Chondrocyte (in vitro differentiated cells): Measurements from ENCODE around the gene WWOX. TPM values are rescaled to one million over a fixed set of nuclear protein-coding genes. Genes with fewer than 3 reads are reported as not detected.
A peak's percentile ranks its signal among the peaks of the same experiment; 100 is the strongest.

Experiments
- DNase-seq: peaks from one replicate; pipeline ENCODE4 v3.0.0; 2021; ENCODE audit warnings: mixed read lengths, low spot score
- H3K27ac Mint-ChIP-seq: one replicate; pipeline ENCODE4 v1.8.0; 2021; ENCODE audit warnings: mild to moderate bottlenecking, moderate library complexity, mixed read lengths; ENCODE audit not compliant: unreplicated experiment
- H3K27me3 Mint-ChIP-seq: 2 replicates; pipeline ENCODE4 v1.8.0; 2021; ENCODE audit warnings: low read depth, mixed read lengths
- H3K36me3 Mint-ChIP-seq: 2 replicates; pipeline ENCODE4 v1.8.0; 2021; ENCODE audit warnings: low read depth, mixed read lengths
- H3K4me1 Mint-ChIP-seq: 2 replicates; pipeline ENCODE4 v1.8.0; 2021; ENCODE audit warnings: low read depth, mild to moderate bottlenecking, mixed read lengths
- H3K4me3 Mint-ChIP-seq: one replicate; pipeline ENCODE4 v1.8.0; 2021; ENCODE audit warnings: mild to moderate bottlenecking, moderate library complexity, mixed read lengths; ENCODE audit not compliant: unreplicated experiment
- H3K9me3 Mint-ChIP-seq: 2 replicates; pipeline ENCODE4 v1.8.0; 2021; ENCODE audit warnings: low read depth, mixed read lengths
- total RNA-seq: library from RNA; stranded (reverse); gene quantifications from 3 replicates; pipeline ENCODE4 v1.2.1, GENCODE V29; 2021
- TF ChIP-seq, protein P1 (sequence below): fragments of 200-600 bp; sonication (generic); IDR thresholded peaks from 2 replicates; pipeline ENCODE4 v1.5.0; 2021; ENCODE audit warnings: antibody characterized with exemption, mild to moderate bottlenecking, moderate library complexity

WWOX gene
- total RNA-seq, 1 donor from 2014 or later = 12.1 TPM

DNA sequence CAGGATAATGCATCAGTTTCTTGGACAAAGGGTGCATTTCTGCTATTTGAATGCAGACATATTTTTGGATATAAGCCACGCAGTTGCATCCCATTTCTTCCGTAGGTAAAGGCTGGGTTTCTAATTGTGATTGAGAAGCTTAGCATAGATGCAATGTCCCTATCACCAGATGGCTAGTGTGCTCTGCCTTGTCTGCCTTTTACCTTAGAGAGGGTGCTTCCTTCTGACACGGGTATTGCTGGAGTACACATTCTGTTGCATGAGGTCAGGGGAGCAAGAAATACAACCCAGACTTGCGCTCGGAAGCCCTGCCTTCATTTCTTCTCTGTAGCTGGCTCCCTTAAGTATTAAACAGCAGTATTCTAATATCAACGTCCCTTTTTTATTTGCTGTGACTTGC is 337.4 kb downstream of the WWOX start:
- no peak overlapping the region for H3K27ac Mint-ChIP-seq
- peaks cover 2% of the 10 kb centered on the region for H3K36me3 Mint-ChIP-seq
- peaks cover 11% of the 10 kb centered on the region for H3K4me1 Mint-ChIP-seq
- DNase-seq = no peak
- no peaks in the 10 kb centered on the region for H3K9me3 Mint-ChIP-seq
- H3K4me3 Mint-ChIP-seq = no peak overlapping the region
- TF ChIP-seq, protein P1, sequence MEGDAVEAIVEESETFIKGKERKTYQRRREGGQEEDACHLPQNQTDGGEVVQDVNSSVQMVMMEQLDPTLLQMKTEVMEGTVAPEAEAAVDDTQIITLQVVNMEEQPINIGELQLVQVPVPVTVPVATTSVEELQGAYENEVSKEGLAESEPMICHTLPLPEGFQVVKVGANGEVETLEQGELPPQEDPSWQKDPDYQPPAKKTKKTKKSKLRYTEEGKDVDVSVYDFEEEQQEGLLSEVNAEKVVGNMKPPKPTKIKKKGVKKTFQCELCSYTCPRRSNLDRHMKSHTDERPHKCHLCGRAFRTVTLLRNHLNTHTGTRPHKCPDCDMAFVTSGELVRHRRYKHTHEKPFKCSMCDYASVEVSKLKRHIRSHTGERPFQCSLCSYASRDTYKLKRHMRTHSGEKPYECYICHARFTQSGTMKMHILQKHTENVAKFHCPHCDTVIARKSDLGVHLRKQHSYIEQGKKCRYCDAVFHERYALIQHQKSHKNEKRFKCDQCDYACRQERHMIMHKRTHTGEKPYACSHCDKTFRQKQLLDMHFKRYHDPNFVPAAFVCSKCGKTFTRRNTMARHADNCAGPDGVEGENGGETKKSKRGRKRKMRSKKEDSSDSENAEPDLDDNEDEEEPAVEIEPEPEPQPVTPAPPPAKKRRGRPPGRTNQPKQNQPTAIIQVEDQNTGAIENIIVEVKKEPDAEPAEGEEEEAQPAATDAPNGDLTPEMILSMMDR = no peak
- no peaks in the 10 kb centered on the region for H3K27me3 Mint-ChIP-seq

DNA sequence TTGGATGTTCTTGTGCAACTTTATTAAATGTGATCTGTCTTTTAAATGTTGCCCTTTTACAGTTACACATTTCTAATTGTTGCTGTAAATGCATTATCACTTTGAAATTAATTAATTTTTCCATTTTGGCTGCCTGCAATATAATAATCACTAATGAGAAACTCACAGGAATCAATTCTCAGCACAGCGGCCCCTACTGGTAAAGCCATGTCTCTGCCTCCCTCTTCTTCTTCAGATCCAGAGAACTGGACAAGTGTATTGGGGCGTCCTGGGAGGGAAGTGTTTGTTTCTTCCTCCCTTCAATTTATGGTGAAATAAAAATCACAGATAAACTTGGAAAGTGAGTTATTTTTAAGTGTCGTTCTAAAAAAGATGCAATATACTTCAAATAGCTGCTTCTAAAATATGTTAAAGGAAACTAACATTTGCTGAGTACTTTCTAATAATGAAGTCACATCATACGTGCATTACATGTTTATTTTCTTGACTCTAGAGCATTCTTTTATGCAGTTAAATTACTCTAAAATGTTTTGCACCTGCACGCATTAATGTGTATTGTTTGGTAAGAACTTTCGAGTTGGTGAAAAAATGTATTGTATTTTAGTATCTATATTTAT is 338.0 kb downstream of the WWOX start:
- DNase-seq = no peak
- Mint-ChIP-seq H3K27ac (no peak overlapping the region), H3K4me1 (peaks cover 11% of the 10 kb centered on the region), H3K27me3 (no peaks in the 10 kb centered on the region), H3K9me3 (no peaks in the 10 kb centered on the region), H3K4me3 (no peak overlapping the region), H3K36me3 (peaks cover 3% of the 10 kb centered on the region)
- TF ChIP-seq, protein P1 = peak; percentile 96

DNA sequence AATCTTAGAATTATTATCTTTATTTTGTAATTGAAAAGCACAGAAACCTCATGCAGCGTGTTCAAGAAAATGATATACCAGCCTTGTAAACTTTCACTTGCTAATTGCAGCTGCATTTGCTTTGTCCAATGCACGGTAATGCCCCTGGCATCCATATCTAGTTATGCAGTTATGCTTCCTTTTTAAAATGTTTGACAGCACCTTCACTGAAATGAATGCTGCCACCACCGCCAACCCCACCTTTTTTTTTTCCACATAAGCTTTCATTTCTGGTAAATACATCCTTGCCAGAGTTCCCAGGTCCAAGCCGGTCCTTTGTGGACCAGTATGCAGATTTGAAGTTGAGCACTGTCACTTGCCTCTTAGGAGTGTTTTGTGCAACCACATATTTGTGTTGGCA is 338.8 kb downstream of the WWOX start:
- TF ChIP-seq, protein P1 = no peak
- no peak overlapping the region for H3K4me3 Mint-ChIP-seq
- peaks cover 13% of the 10 kb centered on the region for H3K4me1 Mint-ChIP-seq
- DNase-seq = no peak
- no peaks in the 10 kb centered on the region for H3K27me3 Mint-ChIP-seq
- H3K27ac Mint-ChIP-seq = no peak overlapping the region
- H3K36me3 Mint-ChIP-seq = peaks cover 4% of the 10 kb centered on the region
- H3K9me3 Mint-ChIP-seq = no peaks in the 10 kb centered on the region

DNA sequence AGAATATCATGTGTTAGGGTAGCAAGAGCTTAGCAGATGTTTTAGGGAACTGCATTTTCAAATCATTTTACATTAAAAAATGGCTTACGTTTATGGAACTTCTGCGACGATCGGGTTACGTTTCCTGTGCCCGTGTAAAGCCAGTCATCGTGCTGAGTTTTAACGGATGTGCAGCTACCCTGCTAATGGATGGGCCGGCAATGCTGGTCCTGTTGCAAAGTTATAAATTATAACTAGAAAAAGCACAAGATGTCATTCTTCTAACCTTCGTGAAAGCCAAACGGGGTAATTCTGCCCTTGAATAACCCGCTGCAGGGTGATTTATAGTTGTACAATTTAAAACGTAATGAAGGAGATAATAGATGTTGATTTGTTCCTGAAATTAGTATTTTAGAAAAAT is 339.2 kb downstream of the WWOX start:
- H3K9me3 Mint-ChIP-seq = no peaks in the 10 kb centered on the region
- TF ChIP-seq, protein P1 = no peak
- H3K27me3 Mint-ChIP-seq = no peaks in the 10 kb centered on the region
- DNase-seq = no peak
- no peak overlapping the region for H3K4me3 Mint-ChIP-seq
- H3K27ac Mint-ChIP-seq = no peak overlapping the region
- peaks cover 18% of the 10 kb centered on the region for H3K4me1 Mint-ChIP-seq
- H3K36me3 Mint-ChIP-seq = peaks cover 4% of the 10 kb centered on the region

DNA sequence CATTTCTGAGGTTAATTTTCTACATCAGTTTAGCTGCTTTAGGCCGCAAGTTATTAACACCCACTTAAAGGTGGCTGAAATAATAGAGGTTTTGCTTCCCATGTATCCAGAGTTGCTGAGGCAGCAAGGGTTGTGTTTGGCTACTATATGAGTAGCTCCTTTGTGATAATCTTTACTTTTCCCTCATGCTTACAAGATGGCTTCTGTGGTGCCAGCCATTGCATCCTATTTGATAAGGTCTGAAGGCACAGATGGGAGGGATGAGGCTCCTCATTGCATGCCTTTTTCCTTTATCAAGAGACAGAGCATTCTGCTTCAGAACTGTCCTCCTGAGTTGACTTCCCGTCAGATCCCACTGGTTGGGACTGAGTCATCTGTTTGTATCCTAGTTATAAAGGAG is 340.2 kb downstream of the WWOX start:
- DNase-seq = no peak
- no peak overlapping the region for H3K27ac Mint-ChIP-seq
- peaks cover 2% of the 10 kb centered on the region for H3K36me3 Mint-ChIP-seq
- no peak overlapping the region for H3K4me3 Mint-ChIP-seq
- H3K9me3 Mint-ChIP-seq = no peaks in the 10 kb centered on the region
- peaks cover 25% of the 10 kb centered on the region for H3K4me1 Mint-ChIP-seq
- no peaks in the 10 kb centered on the region for H3K27me3 Mint-ChIP-seq
- TF ChIP-seq, protein P1 = no peak
